ENCODE measurements around the gene TMEM100. TPM values are rescaled to one million over a fixed set of nuclear protein-coding genes. Genes with fewer than 3 reads are reported as not detected.

Gene TMEM100
- 3.3 TPM for total RNA-seq

GRCh38 chr17:55722742-55723487 lies at the start of gene TMEM100:
Gene TMEM100, minus strand, starts transcription at chr17:55722864. Its CDS starts 1,794 bp downstream, at chr17:55721070.
- FAIRE-seq (no peak), DNase-seq (ENCODE audit: low spot score in 2 of 2) (peak in 1 of 2 donors; percentile 14)

DNA sequence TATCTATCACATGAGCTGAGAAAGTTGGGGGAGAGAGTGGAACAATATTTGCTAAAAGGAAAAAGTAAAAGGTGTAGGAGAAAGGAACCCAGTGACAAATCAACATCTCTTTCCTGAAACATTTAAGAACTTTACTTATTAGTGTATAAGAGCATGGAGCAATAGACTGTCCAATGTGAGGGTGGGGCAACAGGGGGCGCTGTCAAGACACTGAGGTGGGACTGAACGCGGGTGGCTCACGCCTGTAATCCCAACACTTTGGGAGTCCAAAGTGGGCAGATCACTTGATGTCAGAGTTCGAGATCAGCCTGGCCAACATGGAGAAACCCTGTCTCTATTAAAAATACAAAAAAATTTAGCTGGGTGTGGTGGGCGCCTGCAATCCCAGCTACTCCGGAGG lies 49.4 kb upstream of the TMEM100 start:
- no peak for FAIRE-seq

DNA sequence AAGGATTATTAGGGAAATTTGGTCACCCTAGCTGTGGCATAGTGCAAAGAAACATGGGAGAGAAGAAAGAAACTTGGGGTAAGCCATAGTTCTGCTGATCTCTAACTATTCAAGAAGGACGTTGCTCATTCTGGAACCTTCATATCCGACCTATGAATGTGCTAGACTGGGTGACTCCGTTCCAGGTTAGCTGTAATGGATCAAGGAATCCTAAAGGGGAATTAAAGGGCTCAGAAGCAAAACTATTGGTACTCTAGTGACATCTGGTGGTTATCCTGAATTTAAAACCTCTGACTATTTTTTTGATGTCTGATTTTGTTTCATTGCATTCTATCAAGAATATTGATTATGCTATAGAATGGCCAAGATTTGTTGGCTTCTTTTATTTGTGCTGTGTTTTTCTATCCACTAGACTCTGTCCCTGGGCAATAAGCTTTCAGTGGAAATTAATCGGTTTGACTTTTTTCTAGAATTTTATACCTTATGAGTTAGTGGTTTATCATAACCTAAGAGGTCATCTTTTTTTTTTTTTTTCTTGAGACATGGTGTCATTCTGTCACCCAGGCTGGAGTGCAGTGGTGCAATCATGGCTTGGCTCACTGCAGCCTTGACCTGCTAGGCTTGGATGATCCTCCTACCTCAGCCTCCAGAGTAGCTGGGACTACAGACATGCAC lies 47.7 kb upstream of the TMEM100 start:
- DNase-seq (ENCODE audit: low spot score in 2 of 2) (peak in 1 of 2 donors; percentile 64), FAIRE-seq (no peak)

More for the DNA sequence above, 49.4 kb upstream of the TMEM100 start:
- no peak for DNase-seq (ENCODE audit: low spot score in 2 of 2)

- no peak for FAIRE-seq
- no peak for DNase-seq (ENCODE audit: low spot score in 2 of 2)
Measured at GRCh38 chr17:55769625-55770000, 46.9 kb upstream of the TMEM100 start.

DNA sequence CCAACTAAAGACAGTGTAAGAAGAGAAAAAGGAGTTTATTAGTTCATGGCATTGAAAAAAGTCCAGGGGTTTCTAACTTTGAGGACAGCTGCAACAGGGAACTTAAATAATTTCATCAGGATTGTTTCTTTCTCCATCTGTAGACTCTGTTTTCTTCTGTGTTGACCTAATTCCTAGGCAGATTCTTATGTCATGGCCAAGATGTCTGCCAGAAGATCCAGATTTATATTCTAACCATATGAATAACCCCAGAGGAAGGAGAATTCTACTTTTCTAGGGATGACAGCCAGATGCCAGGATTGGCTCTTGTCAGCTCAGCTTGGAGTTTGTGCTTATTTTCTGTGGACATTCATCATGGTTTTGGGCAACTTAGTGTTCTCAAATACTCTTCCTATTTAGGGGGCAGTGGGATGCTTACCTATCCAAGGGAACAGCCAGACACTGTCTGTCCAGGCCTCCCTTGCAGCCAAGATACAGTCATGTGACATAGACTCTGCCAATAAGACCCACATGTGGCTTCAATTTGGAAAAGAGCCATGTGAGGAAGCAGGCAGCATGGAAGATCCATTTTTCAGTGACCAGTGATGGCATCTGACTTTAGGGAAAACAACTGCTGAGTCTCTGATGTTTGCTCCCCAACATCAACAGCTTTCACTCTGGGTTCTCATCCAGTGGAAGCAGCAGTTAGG lies 46.4 kb upstream of the TMEM100 start:
- DNase-seq (ENCODE audit: low spot score in 2 of 2) (no peak), FAIRE-seq (no peak)

DNA sequence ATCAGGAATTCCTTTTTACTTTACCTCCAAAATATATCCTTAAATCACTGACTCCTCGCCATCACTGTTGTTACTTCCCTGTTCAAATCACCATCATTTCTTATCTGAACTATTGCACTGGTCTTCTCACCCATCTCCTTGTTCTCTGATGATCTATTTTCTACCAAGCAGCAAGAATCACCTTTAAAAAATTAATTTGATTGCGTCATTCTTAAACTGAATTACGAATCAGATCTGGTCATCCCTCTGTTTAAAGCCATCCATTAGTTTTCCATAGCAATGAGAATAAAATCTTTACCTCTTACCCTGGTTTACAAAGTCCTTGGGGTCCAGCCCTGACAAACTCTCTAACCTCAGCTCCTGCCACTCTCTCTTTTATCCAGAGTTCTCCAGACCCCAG lies 42.8 kb upstream of the TMEM100 start:
- no peak for FAIRE-seq
- DNase-seq (ENCODE audit: low spot score in 2 of 2) = no peak

DNA sequence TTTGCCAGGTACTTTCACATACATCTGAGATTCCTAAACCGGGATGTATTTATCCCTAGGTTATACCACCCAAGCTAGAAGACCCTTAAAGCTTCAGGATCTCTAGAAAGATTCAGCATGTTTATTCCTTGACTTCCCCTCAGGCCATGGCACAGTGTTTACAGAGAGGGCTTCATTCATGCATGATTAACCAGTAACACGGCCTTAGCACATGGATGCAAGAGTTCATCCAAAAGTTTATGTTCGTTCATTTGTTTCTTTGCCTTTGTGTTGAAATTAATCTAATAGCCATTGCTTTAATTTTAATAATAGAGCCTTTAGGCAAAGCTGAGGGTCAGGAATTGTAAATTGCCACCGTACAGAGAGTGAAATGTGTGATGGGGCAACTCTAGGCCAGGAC lies 41.9 kb upstream of the TMEM100 start:
- no peak for FAIRE-seq

DNA sequence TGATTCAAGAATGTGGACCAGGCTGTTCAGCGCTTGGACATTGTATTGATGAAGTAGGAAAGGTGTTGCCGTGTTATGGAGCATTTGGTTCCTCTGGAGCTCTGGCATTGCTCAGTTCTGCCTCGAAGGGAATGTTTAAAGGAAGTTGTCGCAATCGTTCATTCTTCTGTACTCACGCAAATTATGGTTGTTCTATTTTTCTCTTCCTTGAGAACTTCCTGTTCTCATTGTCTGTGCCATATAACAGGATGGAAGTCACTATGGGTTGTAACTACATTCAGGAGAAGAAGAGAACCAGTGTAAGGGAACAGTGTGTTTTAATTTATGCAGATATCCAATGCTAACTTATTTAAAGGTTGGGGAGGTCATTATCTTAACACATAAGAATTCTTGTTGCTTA lies 41.2 kb upstream of the TMEM100 start:
- no peak for FAIRE-seq
- DNase-seq (ENCODE audit: low spot score in 2 of 2) = no peak

More for the DNA sequence above, 41.9 kb upstream of the TMEM100 start:
- DNase-seq (ENCODE audit: low spot score in 2 of 2) = no peak

DNA sequence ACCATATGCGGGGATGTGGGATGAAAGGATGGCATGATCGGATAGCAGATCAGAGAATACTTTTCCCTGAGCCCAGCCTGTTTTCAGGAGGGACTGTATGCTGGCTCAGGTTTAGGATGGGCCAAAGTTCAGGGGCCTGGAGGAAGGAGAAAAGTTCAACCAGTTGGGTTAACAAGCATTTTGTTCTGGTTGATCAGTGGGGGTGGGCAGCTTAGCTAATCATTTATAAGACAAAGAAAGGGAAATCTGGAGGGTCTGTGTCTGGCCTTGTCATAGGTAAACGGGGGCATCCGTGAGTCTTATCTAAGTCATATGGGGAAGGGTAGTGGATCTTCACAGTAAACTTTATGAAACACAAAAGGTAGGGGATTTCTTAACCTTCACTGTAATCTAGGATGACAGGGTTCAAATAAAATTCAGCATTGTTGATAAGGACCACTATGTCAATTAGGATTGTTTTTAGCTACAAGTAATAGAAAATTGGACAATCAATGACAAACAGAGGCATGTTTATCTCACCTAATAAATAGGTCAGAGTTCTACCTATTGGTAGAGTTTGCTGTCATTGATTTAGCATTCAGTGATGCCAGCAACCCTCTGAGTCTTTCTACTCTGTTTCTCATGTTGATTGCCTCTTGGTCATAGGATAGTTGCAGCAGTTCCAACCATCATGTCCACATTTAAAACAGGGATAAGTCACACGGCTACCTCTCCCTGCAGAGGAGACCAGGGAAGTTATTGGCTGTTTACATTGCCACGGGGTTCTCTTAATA lies 39.6 kb upstream of the TMEM100 start:
- DNase-seq (ENCODE audit: low spot score in 2 of 2) = no peak
- FAIRE-seq = no peak

GRCh38 chr17:55760643-55761355 lies 38.1 kb upstream of the TMEM100 start:
- FAIRE-seq = no peak

DNA sequence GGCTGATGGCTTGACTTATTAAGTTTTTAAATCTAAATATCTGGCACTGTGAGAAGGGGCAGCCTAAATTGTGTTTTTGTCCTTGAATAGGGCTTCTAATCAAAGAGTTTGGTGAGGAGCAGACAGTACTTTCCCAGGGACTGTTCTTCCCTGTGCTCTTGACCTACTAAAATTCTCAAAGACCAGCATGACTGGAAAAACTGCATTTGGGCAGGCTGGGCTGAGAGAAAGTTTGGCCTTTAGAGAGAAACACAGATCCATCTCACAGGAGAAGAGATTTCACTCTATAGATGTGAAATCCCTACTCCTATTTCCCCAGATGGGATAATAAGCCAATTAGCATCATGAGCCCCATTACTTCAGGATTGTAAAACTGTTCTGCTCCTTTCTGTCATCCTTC lies 35.5 kb upstream of the TMEM100 start:
- DNase-seq (ENCODE audit: low spot score in 2 of 2) = no peak
- no peak for FAIRE-seq

More at GRCh38 chr17:55760643-55761355, 38.1 kb upstream of the TMEM100 start:
- DNase-seq (ENCODE audit: low spot score in 2 of 2) = no peak

GRCh38 chr17:55757659-55758058 lies 35.0 kb upstream of the TMEM100 start:
- FAIRE-seq (no peak), DNase-seq (ENCODE audit: low spot score in 2 of 2) (no peak)

- no peak for DNase-seq (ENCODE audit: low spot score in 2 of 2)
- no peak for FAIRE-seq
Measured at GRCh38 chr17:55756689-55757088, 34.0 kb upstream of the TMEM100 start.

GRCh38 chr17:55751720-55752250 lies 29.1 kb upstream of the TMEM100 start:
- FAIRE-seq (no peak), DNase-seq (ENCODE audit: low spot score in 2 of 2) (no peak)

GRCh38 chr17:55750750-55751657 lies 28.3 kb upstream of the TMEM100 start, which contains the start of gene PCTP:
Gene PCTP, plus strand, starts transcription at chr17:55751051. Its CDS starts 53 bp downstream, at chr17:55751104.
- FAIRE-seq = no peak

GRCh38 chr17:55749985-55750384 lies 27.3 kb upstream of the TMEM100 start:
- FAIRE-seq = no peak
- DNase-seq (ENCODE audit: low spot score in 2 of 2) = no peak

More at GRCh38 chr17:55750750-55751657, 28.3 kb upstream of the TMEM100 start, which contains the start of gene PCTP:
- DNase-seq (ENCODE audit: low spot score in 2 of 2) = peak; percentile 73 to 88

- FAIRE-seq (no peak), DNase-seq (ENCODE audit: low spot score in 2 of 2) (no peak)
Measured at GRCh38 chr17:55748841-55749240, 26.2 kb upstream of the TMEM100 start.

- no peak for FAIRE-seq
Measured at GRCh38 chr17:55747209-55747608, 24.5 kb upstream of the TMEM100 start.

More at GRCh38 chr17:55747209-55747608, 24.5 kb upstream of the TMEM100 start:
- DNase-seq (ENCODE audit: low spot score in 2 of 2) = no peak
